HCT116 (cell line): Measurements from ENCODE around the gene ACTG2. TPM values are rescaled to one million over a fixed set of nuclear protein-coding genes. Genes with fewer than 3 reads are reported as not detected.
"Not testable (repeated sequence)": the region's sequence is repeated elsewhere in the genome, so short reads cannot be mapped to it uniquely, and the experiment has no call there.

Source experiments
- ATAC-seq: fragments of 200-7000 bp; cut with Tn5 transposase; 2 replicates; pipeline ENCODE4 v1.9.1; 2020; ENCODE audit warnings: mild to moderate bottlenecking, moderate library complexity
- BruUV-seq: library from RNA; stranded (reverse); fragments of 400-500 nt; replicated peaks from 2 replicates; lab custom pipeline; 2021; lab: Mats Ljungman, UMichigan
- CTCF ChIA-PET: fragments of 300-600 bp; sonication (Branson Sonifier 250); formaldehyde crosslinking; loops from one replicate; lab custom pipeline; 2021; ENCODE audit warnings: antibody characterized with exemption; lab: Charles Lee
- POLR2A ChIA-PET: fragments of 300-600, 350-600 bp; sonication (Branson Sonifier 250); formaldehyde crosslinking; loops from one replicate; lab custom pipeline; 2021; ENCODE audit warnings: antibody characterized with exemption; lab: Charles Lee
- RAD21 ChIA-PET, 2 experiments: fragments of 300-600 bp; sonication (Branson Sonifier 250); formaldehyde crosslinking; loops; one replicate each; lab custom pipeline; 2023; ENCODE audit warnings: low total read pairs in 2 of 2; ENCODE audit not compliant: uncharacterized antibody in 2 of 2, unreplicated experiment in 2 of 2, low non-redundant PET in 1 of 2; lab: Charles Lee
- DNase-seq: peaks from one replicate; pipeline ENCODE4 v3.0.0-alpha.2; 2010; ENCODE audit warnings: low read depth, low spot score
- H2AFZ ChIP-seq: fragments of 200-600 bp; shearing (Covaris generic), sonication (generic); 2 replicates; pipeline ENCODE4 v1.6.1; 2017; ENCODE audit warnings: low read depth, mixed run types, mixed read lengths, antibody characterized with exemption, low read length; ENCODE audit not compliant: poor library complexity, severe bottlenecking
- H3K27ac ChIP-seq: 2 replicates; pipeline ENCODE4 v1.5.1; 2012; ENCODE audit warnings: low read depth, low read length
- H3K27me3 ChIP-seq: fragments of 200-600 bp; sonication (generic); 2 replicates; pipeline ENCODE4 v1.6.1; 2016; ENCODE audit warnings: mixed run types, low read length, mixed read lengths; ENCODE audit not compliant: insufficient read depth
- H3K36me3 ChIP-seq, 2 experiments: fragments of 200-500 bp in 1 of 2; fragments of 200-600 bp in 1 of 2; sonication (Bioruptor generic) in 1 of 2; sonication (generic) in 1 of 2; 2 replicates each; pipeline versions ENCODE4 v1.5.1 to v1.6.1; 2014 to 2016; ENCODE audit warnings: low read length in 2 of 2, inconsistent platforms in 1 of 2, mixed read lengths in 1 of 2, mixed run types in 1 of 2; ENCODE audit not compliant: insufficient read depth in 2 of 2, control insufficient read depth in 1 of 2
- H3K4me1 ChIP-seq, 2 experiments: fragments of 200-600 bp in 1 of 2; sonication (generic) in 1 of 2; 2 replicates each; pipeline versions ENCODE4 v1.5.1 to v1.6.1; 2012 to 2017; ENCODE audit warnings: low read length in 2 of 2, inconsistent platforms in 1 of 2, mild to moderate bottlenecking in 1 of 2, mixed read lengths in 1 of 2, mixed run types in 1 of 2, moderate library complexity in 1 of 2; ENCODE audit not compliant: insufficient read depth in 2 of 2, control insufficient read depth in 1 of 2
- H3K4me2 ChIP-seq: fragments of 200-600 bp; sonication (generic); 2 replicates; pipeline ENCODE4 v1.6.1; 2017; ENCODE audit warnings: mixed run types, low read length, mixed read lengths
- H3K4me3 ChIP-seq, 2 experiments: fragments of 200-600 bp in 1 of 2; sonication (generic) in 1 of 2; replicated peaks in 1 of 2; 2 replicates each; pipeline ENCODE4 v1.5.1; 2011 to 2016; ENCODE audit warnings: low read length in 2 of 2, control low read depth in 1 of 2, low read depth in 1 of 2, mild to moderate bottlenecking in 1 of 2, mixed read lengths in 1 of 2, mixed run types in 1 of 2
- H3K79me2 ChIP-seq: fragments of 200-600 bp; sonication (generic); 2 replicates; pipeline ENCODE4 v1.6.1; 2017; ENCODE audit warnings: mild to moderate bottlenecking, mixed run types, low read length, moderate library complexity, mixed read lengths; ENCODE audit not compliant: insufficient read depth
- H3K9ac ChIP-seq: fragments of 200-600 bp; sonication (generic); 2 replicates; pipeline ENCODE4 v1.6.1; 2016; ENCODE audit warnings: low read length, mixed read lengths
- H3K9me2 ChIP-seq: fragments of 200-600 bp; sonication (generic), shearing (Covaris generic); 2 replicates; pipeline ENCODE4 v1.6.1; 2017; ENCODE audit warnings: mixed run types, mild to moderate bottlenecking, moderate library complexity; ENCODE audit not compliant: insufficient read depth
- H3K9me3 ChIP-seq, 2 experiments: fragments of 200-500 bp in 1 of 2; fragments of 200-600 bp in 1 of 2; sonication (Bioruptor generic) in 1 of 2; sonication (generic) in 1 of 2; 2 replicates each; pipeline ENCODE4 v1.6.1; 2014 to 2017; ENCODE audit warnings: low read length in 2 of 2, mixed read lengths in 2 of 2, inconsistent platforms in 1 of 2, low read depth in 1 of 2, mild to moderate bottlenecking in 1 of 2, mixed run types in 1 of 2, moderate library complexity in 1 of 2; ENCODE audit not compliant: control insufficient read depth in 1 of 2, insufficient read depth in 1 of 2
- H4K20me1 ChIP-seq: fragments of 200-600 bp; sonication (generic), shearing (Covaris generic); 2 replicates; pipeline ENCODE4 v1.6.1; 2017; ENCODE audit warnings: mixed run types, mild to moderate bottlenecking, moderate library complexity; ENCODE audit not compliant: insufficient read depth
- ATF3 ChIP-seq: IDR thresholded peaks from 2 replicates; pipeline ENCODE4 v1.6.1; 2012
- CBX3 ChIP-seq: IDR thresholded peaks from 2 replicates; pipeline ENCODE4 v1.6.1; 2012; ENCODE audit warnings: low read depth
- CTCF ChIP-seq, 3 experiments: fragments of 200-600 bp in 1 of 3; sonication (generic) in 1 of 3; IDR thresholded peaks in 2 of 3; conservative IDR thresholded peaks in 1 of 3; 2 replicates each; pipeline ENCODE4 v1.5.1; 2012 to 2017; ENCODE audit warnings: low read depth in 2 of 3, low read length in 2 of 3, antibody characterized with exemption in 1 of 3, borderline replicate concordance in 1 of 3, control low read depth in 1 of 3, mild to moderate bottlenecking in 1 of 3, mixed read lengths in 1 of 3, mixed run types in 1 of 3, moderate library complexity in 1 of 3; ENCODE audit not compliant: insufficient read depth in 1 of 3
- ELF1 ChIP-seq: IDR thresholded peaks from 2 replicates; pipeline ENCODE4 v1.6.1; 2012; ENCODE audit warnings: low read depth, borderline replicate concordance
- EZH2 ChIP-seq: fragments of 200-600 bp; sonication (generic); IDR thresholded peaks from 2 replicates; pipeline ENCODE4 v1.6.1; 2017; ENCODE audit warnings: antibody characterized with exemption, mixed run types
- FOSL1 ChIP-seq: IDR thresholded peaks from 2 replicates; pipeline ENCODE4 v1.6.1; 2012; ENCODE audit warnings: low read depth
- JUND ChIP-seq: IDR thresholded peaks from 2 replicates; pipeline ENCODE4 v1.6.1; 2012
- POLR2A ChIP-seq: IDR thresholded peaks from 2 replicates; pipeline ENCODE4 v1.7.0; 2011; ENCODE audit warnings: borderline replicate concordance; ENCODE audit not compliant: insufficient read depth, insufficient read length; ENCODE audit errors: extremely low read depth
- RAD21 ChIP-seq: IDR thresholded peaks from 2 replicates; pipeline ENCODE4 v1.6.1; 2012; ENCODE audit warnings: low read depth, mild to moderate bottlenecking
- ZBTB33 ChIP-seq: IDR thresholded peaks from 2 replicates; pipeline ENCODE4 v1.6.1; 2011; ENCODE audit warnings: mild to moderate bottlenecking, low read length, moderate library complexity; ENCODE audit not compliant: insufficient replicate concordance; ENCODE audit errors: extremely low read depth
- ZNF274 ChIP-seq: fragments of 200-500 bp; sonication (Bioruptor generic); IDR thresholded peaks from 2 replicates; pipeline ENCODE4 v1.6.1; 2014; ENCODE audit warnings: mild to moderate bottlenecking, low read depth, low read length, inconsistent platforms
- intact Hi-C: fragments of 100-400 bp; cut with micrococcal nuclease; formaldehyde crosslinking; loops from 2 replicates; pipeline ENCODE4 v1.10.0; 2022
- total RNA-seq: library from RNA; stranded (reverse); gene quantifications from one replicate; pipeline ENCODE4 v1.2.1, GENCODE V29; 2021; ENCODE audit not compliant: unreplicated experiment

ACTG2 gene
- total RNA-seq, 1 experiment from 2014 or later: 0.89 TPM

- Histone ChIP-seq H3K9me3 (no peaks in the 10 kb centered on the region), H3K79me2 (no peaks in the 10 kb centered on the region), H3K27ac (no peak overlapping the region)
- RAD21 ChIA-PET: no interaction called here
- TF ChIP-seq ELF1 (no peak), CTCF (IDR thresholded peaks at IDR 0.05 in 2 of 3, conservative IDR thresholded peaks at IDR 0.05 in 1 of 3; ENCODE audit: borderline replicate concordance in 1 of 3, insufficient read depth in 1 of 3, low read depth in 2 of 3, low read length in 2 of 3) (no peak), RAD21 (no peak), JUND (no peak), FOSL1 (no peak), POLR2A (no peak), CBX3 (no peak), ZBTB33 (no peak), ZNF274 (no peak), EZH2 (no peak), ATF3 (no peak)
- TF ChIP-seq, all 23 proteins: peak for 0
- no peak overlapping the region for H3K4me2 ChIP-seq
- ChIA-PET CTCF (no interaction called here), POLR2A (no interaction called here)
- BruUV-seq: no TSS peak
- H3K36me3 ChIP-seq: no peaks in the 10 kb centered on the region
- H3K9ac ChIP-seq: no peak overlapping the region
- no peaks in the 10 kb centered on the region for H4K20me1 ChIP-seq
- no peak overlapping the region for H2AFZ ChIP-seq
- H3K27me3 ChIP-seq: no peaks in the 10 kb centered on the region
- ATAC-seq (no peak), DNase-seq (no peak)
- intact Hi-C loops: no loop called here
- peaks cover 0 to 9% of the 10 kb centered on the region in 2 experiments; a peak in 1 of 4 replicates for H3K4me1 ChIP-seq
- no peak overlapping the region for H3K4me3 ChIP-seq
- H3K9me2 ChIP-seq: no peaks in the 10 kb centered on the region
Observed at GRCh38 chr2:73886357-73886756, 6.5 kb upstream of the ACTG2 start.

GRCh38 chr2:73887596-73888353, 5.0 kb upstream of the ACTG2 start:
- ATAC-seq, H3K9me2 ChIP-seq, DNase-seq, RAD21 ChIA-PET, H3K9me3 ChIP-seq, H3K9ac ChIP-seq, H3K36me3 ChIP-seq, H3K4me2 ChIP-seq, H3K4me1 ChIP-seq, H4K20me1 ChIP-seq, POLR2A ChIA-PET, H3K27me3 ChIP-seq, H3K27ac ChIP-seq, CTCF ChIA-PET, H3K79me2 ChIP-seq, H3K4me3 ChIP-seq, intact Hi-C loops, BruUV-seq: not testable (repeated sequence)
- H2AFZ ChIP-seq: peak overlapping the region; percentile 92
